HCT116 (cell line): ENCODE results near the gene SLC35D1. TPM values are rescaled to one million over a fixed set of nuclear protein-coding genes. Genes with fewer than 3 reads are reported as not detected.

Experiments
- ATAC-seq: fragments of 200-7000 bp; cut with Tn5 transposase; 2 replicates; pipeline ENCODE4 v1.9.1; 2020; ENCODE audit warnings: mild to moderate bottlenecking, moderate library complexity
- BruUV-seq: library from RNA; stranded (reverse); fragments of 400-500 nt; replicated peaks from 2 replicates; lab custom pipeline; 2021; lab: Mats Ljungman, UMichigan
- CTCF ChIA-PET: fragments of 300-600 bp; sonication (Branson Sonifier 250); formaldehyde crosslinking; loops from one replicate; lab custom pipeline; 2021; ENCODE audit warnings: antibody characterized with exemption; lab: Charles Lee
- POLR2A ChIA-PET: fragments of 300-600, 350-600 bp; sonication (Branson Sonifier 250); formaldehyde crosslinking; loops from one replicate; lab custom pipeline; 2021; ENCODE audit warnings: antibody characterized with exemption; lab: Charles Lee
- RAD21 ChIA-PET, 2 experiments: fragments of 300-600 bp; sonication (Branson Sonifier 250); formaldehyde crosslinking; loops; one replicate each; lab custom pipeline; 2023; ENCODE audit warnings: low total read pairs in 2 of 2; ENCODE audit not compliant: uncharacterized antibody in 2 of 2, unreplicated experiment in 2 of 2, low non-redundant PET in 1 of 2; lab: Charles Lee
- DNase-seq: peaks from one replicate; pipeline ENCODE4 v3.0.0-alpha.2; 2010; ENCODE audit warnings: low read depth, low spot score
- H2AFZ ChIP-seq: fragments of 200-600 bp; shearing (Covaris generic), sonication (generic); 2 replicates; pipeline ENCODE4 v1.6.1; 2017; ENCODE audit warnings: low read depth, mixed run types, mixed read lengths, antibody characterized with exemption, low read length; ENCODE audit not compliant: poor library complexity, severe bottlenecking
- H3K27ac ChIP-seq: 2 replicates; pipeline ENCODE4 v1.5.1; 2012; ENCODE audit warnings: low read depth, low read length
- H3K27me3 ChIP-seq: fragments of 200-600 bp; sonication (generic); 2 replicates; pipeline ENCODE4 v1.6.1; 2016; ENCODE audit warnings: mixed run types, low read length, mixed read lengths; ENCODE audit not compliant: insufficient read depth
- H3K36me3 ChIP-seq, 2 experiments: fragments of 200-500 bp in 1 of 2; fragments of 200-600 bp in 1 of 2; sonication (Bioruptor generic) in 1 of 2; sonication (generic) in 1 of 2; 2 replicates each; pipeline versions ENCODE4 v1.5.1 to v1.6.1; 2014 to 2016; ENCODE audit warnings: low read length in 2 of 2, inconsistent platforms in 1 of 2, mixed read lengths in 1 of 2, mixed run types in 1 of 2; ENCODE audit not compliant: insufficient read depth in 2 of 2, control insufficient read depth in 1 of 2
- H3K4me1 ChIP-seq, 2 experiments: fragments of 200-600 bp in 1 of 2; sonication (generic) in 1 of 2; 2 replicates each; pipeline versions ENCODE4 v1.5.1 to v1.6.1; 2012 to 2017; ENCODE audit warnings: low read length in 2 of 2, inconsistent platforms in 1 of 2, mild to moderate bottlenecking in 1 of 2, mixed read lengths in 1 of 2, mixed run types in 1 of 2, moderate library complexity in 1 of 2; ENCODE audit not compliant: insufficient read depth in 2 of 2, control insufficient read depth in 1 of 2
- H3K4me2 ChIP-seq: fragments of 200-600 bp; sonication (generic); 2 replicates; pipeline ENCODE4 v1.6.1; 2017; ENCODE audit warnings: mixed run types, low read length, mixed read lengths
- H3K4me3 ChIP-seq, 2 experiments: fragments of 200-600 bp in 1 of 2; sonication (generic) in 1 of 2; replicated peaks in 1 of 2; 2 replicates each; pipeline ENCODE4 v1.5.1; 2011 to 2016; ENCODE audit warnings: low read length in 2 of 2, control low read depth in 1 of 2, low read depth in 1 of 2, mild to moderate bottlenecking in 1 of 2, mixed read lengths in 1 of 2, mixed run types in 1 of 2
- H3K79me2 ChIP-seq: fragments of 200-600 bp; sonication (generic); 2 replicates; pipeline ENCODE4 v1.6.1; 2017; ENCODE audit warnings: mild to moderate bottlenecking, mixed run types, low read length, moderate library complexity, mixed read lengths; ENCODE audit not compliant: insufficient read depth
- H3K9ac ChIP-seq: fragments of 200-600 bp; sonication (generic); 2 replicates; pipeline ENCODE4 v1.6.1; 2016; ENCODE audit warnings: low read length, mixed read lengths
- H3K9me2 ChIP-seq: fragments of 200-600 bp; sonication (generic), shearing (Covaris generic); 2 replicates; pipeline ENCODE4 v1.6.1; 2017; ENCODE audit warnings: mixed run types, mild to moderate bottlenecking, moderate library complexity; ENCODE audit not compliant: insufficient read depth
- H3K9me3 ChIP-seq, 2 experiments: fragments of 200-500 bp in 1 of 2; fragments of 200-600 bp in 1 of 2; sonication (Bioruptor generic) in 1 of 2; sonication (generic) in 1 of 2; 2 replicates each; pipeline ENCODE4 v1.6.1; 2014 to 2017; ENCODE audit warnings: low read length in 2 of 2, mixed read lengths in 2 of 2, inconsistent platforms in 1 of 2, low read depth in 1 of 2, mild to moderate bottlenecking in 1 of 2, mixed run types in 1 of 2, moderate library complexity in 1 of 2; ENCODE audit not compliant: control insufficient read depth in 1 of 2, insufficient read depth in 1 of 2
- H4K20me1 ChIP-seq: fragments of 200-600 bp; sonication (generic), shearing (Covaris generic); 2 replicates; pipeline ENCODE4 v1.6.1; 2017; ENCODE audit warnings: mixed run types, mild to moderate bottlenecking, moderate library complexity; ENCODE audit not compliant: insufficient read depth
- ATF3 ChIP-seq: IDR thresholded peaks from 2 replicates; pipeline ENCODE4 v1.6.1; 2012
- CBX3 ChIP-seq: IDR thresholded peaks from 2 replicates; pipeline ENCODE4 v1.6.1; 2012; ENCODE audit warnings: low read depth
- CTCF ChIP-seq, 3 experiments: fragments of 200-600 bp in 1 of 3; sonication (generic) in 1 of 3; IDR thresholded peaks in 2 of 3; conservative IDR thresholded peaks in 1 of 3; 2 replicates each; pipeline ENCODE4 v1.5.1; 2012 to 2017; ENCODE audit warnings: low read depth in 2 of 3, low read length in 2 of 3, antibody characterized with exemption in 1 of 3, borderline replicate concordance in 1 of 3, control low read depth in 1 of 3, mild to moderate bottlenecking in 1 of 3, mixed read lengths in 1 of 3, mixed run types in 1 of 3, moderate library complexity in 1 of 3; ENCODE audit not compliant: insufficient read depth in 1 of 3
- EGR1 ChIP-seq: IDR thresholded peaks from 2 replicates; pipeline ENCODE4 v1.6.1; 2012; ENCODE audit warnings: low read depth
- ELF1 ChIP-seq: IDR thresholded peaks from 2 replicates; pipeline ENCODE4 v1.6.1; 2012; ENCODE audit warnings: low read depth, borderline replicate concordance
- MAX ChIP-seq: IDR thresholded peaks from 2 replicates; pipeline ENCODE4 v1.6.1; 2012
- POLR2A ChIP-seq: IDR thresholded peaks from 2 replicates; pipeline ENCODE4 v1.7.0; 2011; ENCODE audit warnings: borderline replicate concordance; ENCODE audit not compliant: insufficient read depth, insufficient read length; ENCODE audit errors: extremely low read depth
- POLR2AphosphoS5 ChIP-seq: IDR thresholded peaks from 2 replicates; pipeline ENCODE4 v1.6.1; 2011; ENCODE audit warnings: mild to moderate bottlenecking, low read depth, low read length, moderate library complexity
- SP1 ChIP-seq: IDR thresholded peaks from 2 replicates; pipeline ENCODE4 v1.6.1; 2012; ENCODE audit warnings: low read depth
- SRF ChIP-seq: IDR thresholded peaks from 2 replicates; pipeline ENCODE4 v1.6.1; 2012; ENCODE audit warnings: low read depth
- YY1 ChIP-seq: IDR thresholded peaks from 2 replicates; pipeline ENCODE4 v1.6.1; 2011; ENCODE audit warnings: low read length, low read depth, moderate library complexity, mild to moderate bottlenecking; ENCODE audit not compliant: insufficient replicate concordance; ENCODE audit errors: extremely low read depth
- ZNF274 ChIP-seq: fragments of 200-500 bp; sonication (Bioruptor generic); IDR thresholded peaks from 2 replicates; pipeline ENCODE4 v1.6.1; 2014; ENCODE audit warnings: mild to moderate bottlenecking, low read depth, low read length, inconsistent platforms
- intact Hi-C: fragments of 100-400 bp; cut with micrococcal nuclease; formaldehyde crosslinking; loops from 2 replicates; pipeline ENCODE4 v1.10.0; 2022
- total RNA-seq: library from RNA; stranded (reverse); gene quantifications from one replicate; pipeline ENCODE4 v1.2.1, GENCODE V29; 2021; ENCODE audit not compliant: unreplicated experiment

Gene SLC35D1
- total RNA-seq, 1 experiment from 2014 or later, result 6.1 TPM

- no peaks in the 10 kb centered on the region for H3K27me3 ChIP-seq
- ATAC-seq (no peak), DNase-seq (no peak)
- ChIA-PET RAD21 (no interaction called here), POLR2A (no interaction called here), CTCF (no interaction called here)
- no peak overlapping the region for H3K9ac ChIP-seq
- no peaks in the 10 kb centered on the region for H3K9me2 ChIP-seq
- H3K9me3 ChIP-seq, result no peaks in the 10 kb centered on the region
- H4K20me1 ChIP-seq, result peaks cover 5% of the 10 kb centered on the region; the same call in 1 of the 2 replicates
- no TSS peak for BruUV-seq
- H2AFZ ChIP-seq, result no peak overlapping the region
- no peak overlapping the region for H3K27ac ChIP-seq
- peaks cover 18 to 21% of the 10 kb centered on the region in 2 experiments; a peak in 3 of 4 replicates for H3K36me3 ChIP-seq
- no peak overlapping the region for H3K4me3 ChIP-seq
- H3K79me2 ChIP-seq, result peaks cover 51% of the 10 kb centered on the region
- H3K4me2 ChIP-seq, result no peak overlapping the region
- TF ChIP-seq SRF, result no peak
- TF ChIP-seq POLR2A, result no peak
- no peak for TF ChIP-seq ELF1
- TF ChIP-seq CTCF (IDR thresholded peaks at IDR 0.05 in 2 of 3, conservative IDR thresholded peaks at IDR 0.05 in 1 of 3; ENCODE audit: borderline replicate concordance in 1 of 3, insufficient read depth in 1 of 3, low read depth in 2 of 3, low read length in 2 of 3), result no peak
- TF ChIP-seq SP1, result no peak
- TF ChIP-seq MAX, result no peak
- TF ChIP-seq YY1, result no peak
- TF ChIP-seq CBX3, result no peak
- no peak for TF ChIP-seq ATF3
- TF ChIP-seq EGR1, result no peak
- no peak for TF ChIP-seq POLR2AphosphoS5
- no peak for TF ChIP-seq ZNF274
- intact Hi-C loops, result no loop called here
- H3K4me1 ChIP-seq, result peaks cover 2 to 16% of the 10 kb centered on the region in 2 experiments; a peak in 3 of 4 replicates
Observed at GRCh38 chr1:66957938-66958337, 96.0 kb downstream of the SLC35D1 start.
